HepG2 (cell line): Measurements from ENCODE around the gene SLC39A10. TPM values are rescaled to one million over a fixed set of nuclear protein-coding genes. Genes with fewer than 3 reads are reported as not detected.
A peak's percentile ranks its signal among the peaks of the same experiment; 100 is the strongest.

Experiments
- ATF7-NPFF ChIP-seq: sonication (generic); formaldehyde crosslinking; IDR thresholded peaks from 2 replicates; pipeline ENCODE4 v1.8.1; 2023; ENCODE audit warnings: mild to moderate bottlenecking, low read depth, missing genetic modification reagents, moderate library complexity
- BCL3 ChIP-seq: sonication (generic); formaldehyde crosslinking; IDR thresholded peaks from 2 replicates; pipeline ENCODE4 v1.5.1; 2020; ENCODE audit warnings: mild to moderate bottlenecking, missing genetic modification reagents, moderate library complexity
- ETV6 ChIP-seq: sonication (generic); formaldehyde crosslinking; conservative IDR thresholded peaks from 2 replicates; pipeline ENCODE4 v1.4.0; 2020; ENCODE audit warnings: missing genetic modification reagents
- GFI1 ChIP-seq: sonication (generic); formaldehyde crosslinking; IDR thresholded peaks from 2 replicates; pipeline ENCODE4 v1.5.0; 2020; ENCODE audit warnings: missing genetic modification reagents, mild to moderate bottlenecking, borderline replicate concordance
- HOXA9 ChIP-seq: sonication (generic); formaldehyde crosslinking; IDR thresholded peaks from 2 replicates; pipeline ENCODE4 v1.8.1; 2022; ENCODE audit warnings: missing genetic modification reagents, mild to moderate bottlenecking, moderate library complexity, borderline replicate concordance
- KDM1A ChIP-seq: IDR thresholded peaks from 2 replicates; pipeline ENCODE4 v1.6.1; 2016; ENCODE audit warnings: missing compliant biosample characterization
- MED1 ChIP-seq: sonication (generic); formaldehyde crosslinking; IDR thresholded peaks from 2 replicates; pipeline ENCODE4 v1.4.0; 2020; ENCODE audit warnings: missing genetic modification reagents
- NAIF1 ChIP-seq: sonication (generic); formaldehyde crosslinking; IDR thresholded peaks from 2 replicates; pipeline ENCODE4 v1.5.0; 2020; ENCODE audit warnings: mild to moderate bottlenecking, missing genetic modification reagents, borderline replicate concordance
- POGK ChIP-seq: sonication (generic); formaldehyde crosslinking; conservative IDR thresholded peaks from 2 replicates; pipeline ENCODE4 v1.8.0; 2022; ENCODE audit warnings: mild to moderate bottlenecking, moderate library complexity, missing genetic modification reagents
- PRPF4 ChIP-seq: fragments of 200-400 bp; formaldehyde crosslinking; IDR thresholded peaks from 2 replicates; pipeline ENCODE4 v1.6.1; 2016; ENCODE audit warnings: low read length, low read depth; ENCODE audit not compliant: poor library complexity, severe bottlenecking
- RXRA ChIP-seq: sonication (generic); formaldehyde crosslinking; IDR thresholded peaks from 2 replicates; pipeline ENCODE4 v1.5.1; 2020; ENCODE audit warnings: missing genetic modification reagents
- SETDB1 ChIP-seq: sonication (generic); formaldehyde crosslinking; IDR thresholded peaks from 2 replicates; pipeline ENCODE4 v1.5.1; 2020; ENCODE audit warnings: missing genetic modification reagents, mild to moderate bottlenecking, borderline replicate concordance
- SKI ChIP-seq: fragments of 450-650 bp; IDR thresholded peaks from one replicate; pipeline ENCODE4 v1.6.1; 2018; ENCODE audit warnings: mild to moderate bottlenecking; ENCODE audit not compliant: partially characterized antibody
- SMAD3 ChIP-seq: sonication (generic); formaldehyde crosslinking; IDR thresholded peaks from 2 replicates; pipeline ENCODE4 v1.4.0; 2020; ENCODE audit warnings: missing genetic modification reagents
- SMARCC2 ChIP-seq: fragments of 450-650 bp; IDR thresholded peaks from 2 replicates; pipeline ENCODE4 v1.6.1; 2017; ENCODE audit warnings: antibody characterized with exemption, mild to moderate bottlenecking
- SP140L ChIP-seq: sonication (generic); formaldehyde crosslinking; IDR thresholded peaks from 2 replicates; pipeline ENCODE4 v1.4.0; 2020; ENCODE audit warnings: missing genetic modification reagents, borderline replicate concordance
- TFE3 ChIP-seq: IDR thresholded peaks from 2 replicates; pipeline ENCODE4 v1.6.1; 2016
- TMF1 ChIP-seq: sonication (generic); formaldehyde crosslinking; IDR thresholded peaks from 2 replicates; pipeline ENCODE4 v1.8.1; 2022; ENCODE audit warnings: low read depth, missing genetic modification reagents
- ZBTB20 ChIP-seq: sonication (generic); formaldehyde crosslinking; IDR thresholded peaks from 2 replicates; pipeline ENCODE4 v1.8.1; 2023; ENCODE audit warnings: missing genetic modification reagents, low read depth, mild to moderate bottlenecking, borderline replicate concordance
- ZBTB38 ChIP-seq: sonication (generic); formaldehyde crosslinking; IDR thresholded peaks from 2 replicates; pipeline ENCODE4 v1.5.1; 2020; ENCODE audit warnings: mild to moderate bottlenecking, missing genetic modification reagents
- ZNF18 ChIP-seq: sonication (generic); formaldehyde crosslinking; IDR thresholded peaks from 2 replicates; pipeline ENCODE4 v1.8.0; 2022; ENCODE audit warnings: mild to moderate bottlenecking, missing genetic modification reagents; ENCODE audit not compliant: insufficient replicate concordance
- ZNF343 ChIP-seq: sonication (generic); formaldehyde crosslinking; IDR thresholded peaks from 2 replicates; pipeline ENCODE4 v1.4.0; 2020; ENCODE audit warnings: mild to moderate bottlenecking, missing genetic modification reagents
- ZNF652 ChIP-seq: IDR thresholded peaks from 2 replicates; pipeline ENCODE4 v1.6.1; 2016; ENCODE audit warnings: low read depth, borderline replicate concordance
- ZSCAN22 ChIP-seq: sonication (generic); formaldehyde crosslinking; IDR thresholded peaks from 2 replicates; pipeline ENCODE4 v1.4.0; 2020; ENCODE audit warnings: mild to moderate bottlenecking, missing genetic modification reagents
- polyA plus RNA-seq, 8 experiments: library from polyadenylated mRNA; depleted of rRNA in 3 of 8; stranded (reverse) in 7 of 8; unstranded in 1 of 8; fragments of >200 nt; fragmentation: Illumina TruSeq in 4 of 8; extraction: Trizol in 4 of 8; gene quantifications; 2 replicates each; pipeline versions ENCODE4 v1.2.1 to v1.2.3, GENCODE V29; 2011 to 2016; ENCODE audit warnings: low read depth in 4 of 8, missing spikeins in 1 of 8, mixed read lengths in 1 of 8; ENCODE audit not compliant: insufficient read depth in 1 of 8
- total RNA-seq, 5 experiments: library from RNA; depleted of rRNA; stranded (reverse); fragments of >200 nt; fragmentation: Illumina TruSeq; extraction: Trizol; gene quantifications; 2 replicates each; pipeline ENCODE4 v1.2.3, GENCODE V29; 2016; ENCODE audit warnings: low read depth in 1 of 5

Gene SLC39A10
- total and polyA plus RNA-seq, 2 of the 13 experiments (the other 11 are each of a cell fraction or from before 2014, with no cell fraction given): 13.2 to 21.0 TPM

- no peak for TF ChIP-seq ZNF18 (CRISPR knock-in tag)
- 0 out of 2 replicates have a peak, but pooled peaks have one; percentile 72 for TF ChIP-seq ETV6 (CRISPR knock-in tag)
- TF ChIP-seq ZNF343 (CRISPR knock-in tag): peak; percentile 57; the same call in 1 of the 2 replicates
- TF ChIP-seq POGK (CRISPR knock-in tag): peak; percentile 55; the same call in 1 of the 2 replicates
- TF ChIP-seq KDM1A (CRISPR knock-in tag): no peak
- no peak for TF ChIP-seq SMARCC2
- peak; percentile 100 for TF ChIP-seq NAIF1 (CRISPR knock-in tag)
- TF ChIP-seq SP140L (CRISPR knock-in tag): peak; percentile 71; the same call in 1 of the 2 replicates
- peak; percentile 89; the same call in 1 of the 2 replicates for TF ChIP-seq TMF1 (CRISPR knock-in tag)
- TF ChIP-seq BCL3 (CRISPR knock-in tag): peak; percentile 64
- no peak; the same call in none of the 2 replicates for TF ChIP-seq MED1 (CRISPR knock-in tag)
- no peak for TF ChIP-seq ZNF652 (CRISPR knock-in tag)
- TF ChIP-seq TFE3 (CRISPR knock-in tag): no peak
- TF ChIP-seq SMAD3 (CRISPR knock-in tag): peak; percentile 61; the same call in 1 of the 2 replicates
- TF ChIP-seq GFI1: no peak; the same call in 1 of the 2 replicates
- TF ChIP-seq SKI: peak; percentile 35
- peak; percentile 91; the same call in 1 of the 2 replicates for TF ChIP-seq ZBTB20 (CRISPR knock-in tag)
- TF ChIP-seq HOXA9 (CRISPR knock-in tag): peak; percentile 84; the same call in 1 of the 2 replicates
- peak; percentile 43 for TF ChIP-seq ATF7-NPFF (CRISPR knock-in tag)
- TF ChIP-seq RXRA (CRISPR knock-in tag): no peak; the same call in 1 of the 2 replicates
- TF ChIP-seq SETDB1 (CRISPR knock-in tag): no peak
- no peak for TF ChIP-seq PRPF4
- peak; percentile 8 for TF ChIP-seq ZBTB38 (CRISPR knock-in tag)
- peak; percentile 35; the same call in 1 of the 2 replicates for TF ChIP-seq ZSCAN22 (CRISPR knock-in tag)
Measured at GRCh38 chr2:195656859-195657633, at the start of gene SLC39A10 (continued).
